Activated CD8-positive, alpha-beta T cell treated with anti-CD3 and anti-CD28 coated beads for 36 hours (primary cell): ENCODE measurements around the gene ADCY10. TPM values are rescaled to one million over a fixed set of nuclear protein-coding genes. Genes with fewer than 3 reads are reported as not detected.

Experiments used
- ATAC-seq: fragments of 200-7000 bp; cut with Tn5 transposase; one replicate; pipeline ENCODE4 v1.10.0; 2021; ENCODE audit warnings: mild to moderate bottlenecking, moderate library complexity
- CTCF ChIA-PET: fragments of 350-600 bp; sonication (Branson Sonifier 250); formaldehyde crosslinking; loops from one replicate; lab custom pipeline; 2021; ENCODE audit warnings: antibody characterized with exemption; lab: Charles Lee
- POLR2A ChIA-PET: fragments of 350-600 bp; sonication (Branson Sonifier 250); formaldehyde crosslinking; loops from one replicate; lab custom pipeline; 2021; ENCODE audit warnings: antibody characterized with exemption; lab: Charles Lee
- DNase-seq: peaks from one replicate; pipeline ENCODE4 v3.0.0-alpha.2; 2020
- H3K27ac Mint-ChIP-seq: one replicate; pipeline ENCODE4 v1.8.0; 2021; ENCODE audit warnings: mild to moderate bottlenecking, mixed read lengths
- H3K27me3 Mint-ChIP-seq: one replicate; pipeline ENCODE4 v1.8.0; 2021; ENCODE audit warnings: mixed read lengths
- H3K36me3 Mint-ChIP-seq: one replicate; pipeline ENCODE4 v1.8.0; 2021; ENCODE audit warnings: low read depth, mixed read lengths
- H3K4me1 Mint-ChIP-seq: one replicate; pipeline ENCODE4 v1.8.0; 2021; ENCODE audit warnings: low read depth, mixed read lengths
- H3K4me3 Mint-ChIP-seq: one replicate; pipeline ENCODE4 v1.8.0; 2021; ENCODE audit warnings: mild to moderate bottlenecking, moderate library complexity, mixed read lengths
- H3K9me3 Mint-ChIP-seq: one replicate; pipeline ENCODE4 v1.8.0; 2021; ENCODE audit warnings: mixed read lengths
- CTCF ChIP-seq: fragments of 200-600 bp; IDR thresholded peaks from one replicate; pipeline ENCODE4 v1.8.0; 2022; ENCODE audit warnings: antibody characterized with exemption, mild to moderate bottlenecking
- intact Hi-C: fragments of 100-400 bp; cut with micrococcal nuclease; formaldehyde crosslinking; loops from one replicate; pipeline ENCODE4 v1.10.0; 2022
- total RNA-seq, 2 experiments: library from RNA; stranded (reverse); gene quantifications; one replicate each; pipeline ENCODE4 v1.2.3, GENCODE V29; 2021

ADCY10 gene
- total RNA-seq, 2 experiments from 2014 or later, result 0.05 TPM; not detected in 1

DNA sequence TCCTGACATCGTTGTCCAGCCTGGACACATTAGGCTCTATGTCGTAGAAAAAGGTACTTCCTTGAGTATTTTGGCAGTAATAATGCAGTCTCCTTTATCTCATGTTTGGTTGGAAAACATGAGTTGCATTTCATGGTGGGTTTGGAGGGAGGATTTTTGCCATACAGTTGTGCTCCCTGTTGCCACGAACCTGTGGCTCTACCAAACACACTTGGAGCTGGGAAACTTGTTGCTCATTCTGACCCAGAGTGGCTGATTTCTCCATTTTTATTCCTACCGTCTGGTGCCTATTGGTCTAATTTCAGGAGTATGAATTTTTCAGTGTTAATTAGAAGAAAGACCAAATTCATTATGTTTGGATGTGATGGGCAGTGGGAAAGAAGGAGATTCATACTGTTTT, 141.5 kb downstream of the ADCY10 start:
- ATAC-seq (no peak), DNase-seq (no peak)
- intact Hi-C loops, result no loop called here
- no peak overlapping the region for H3K4me3 Mint-ChIP-seq
- ChIA-PET POLR2A (interaction anchor here (0.6 kb wide), 1 partner anchor 77 kb away, joined by 3 read pairs; no protein-coding TSS in a partner anchor), CTCF (no interaction called here)
- no peak for TF ChIP-seq CTCF
- H3K9me3 Mint-ChIP-seq, result no peaks in the 10 kb centered on the region
- no peaks in the 10 kb centered on the region for H3K27me3 Mint-ChIP-seq
- H3K27ac Mint-ChIP-seq, result no peak overlapping the region
- H3K36me3 Mint-ChIP-seq, result peaks cover 43% of the 10 kb centered on the region
- H3K4me1 Mint-ChIP-seq, result peaks cover 25% of the 10 kb centered on the region

GRCh38 chr1:167770127-167770526, 143.8 kb downstream of the ADCY10 start:
- peaks cover 41% of the 10 kb centered on the region for H3K36me3 Mint-ChIP-seq

DNA sequence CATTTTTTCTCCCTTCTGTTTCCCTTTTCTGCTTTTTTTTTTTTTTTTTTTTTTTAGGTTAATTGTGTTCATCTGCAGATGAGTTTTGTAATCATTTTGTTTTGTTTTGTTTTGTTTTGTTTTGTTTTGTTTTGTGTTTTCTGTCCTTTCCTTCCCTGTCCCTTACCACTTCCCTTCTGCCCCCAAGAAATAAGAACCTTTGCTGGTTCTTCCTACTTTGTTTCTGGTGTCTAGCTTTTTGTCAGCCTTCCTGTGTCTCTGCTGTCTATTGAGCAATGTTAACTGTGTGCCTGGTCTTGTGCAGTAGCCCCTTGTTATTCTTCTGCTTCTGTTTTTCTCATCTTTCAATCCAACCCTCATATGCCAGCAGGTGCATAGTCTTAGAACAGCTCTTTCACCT, 146.2 kb downstream of the ADCY10 start:
- CTCF ChIA-PET, result interaction anchor here (1.4 kb wide), 1 partner anchor 22 kb away, joined by 4 read pairs; no protein-coding TSS in a partner anchor
- intact Hi-C loops, result no loop called here
- TF ChIP-seq CTCF, result no peak
- no peaks in the 10 kb centered on the region for H3K4me1 Mint-ChIP-seq
- H3K27me3 Mint-ChIP-seq, result no peaks in the 10 kb centered on the region
- POLR2A ChIA-PET, result interaction anchor here (1.1 kb wide), 1 partner anchor 16 kb away, joined by 4 read pairs; no protein-coding TSS in a partner anchor
- no peak for DNase-seq
- H3K27ac Mint-ChIP-seq, result no peak overlapping the region
- peaks cover 32% of the 10 kb centered on the region for H3K36me3 Mint-ChIP-seq
- no peak for ATAC-seq
- no peak overlapping the region for H3K4me3 Mint-ChIP-seq
- H3K9me3 Mint-ChIP-seq, result no peaks in the 10 kb centered on the region

More at GRCh38 chr1:167770127-167770526, 143.8 kb downstream of the ADCY10 start:
- CTCF ChIA-PET, result interaction anchor here (1.1 kb wide), 1 partner anchor 16 kb away, joined by 3 read pairs; no protein-coding TSS in a partner anchor
- Mint-ChIP-seq H3K4me3 (no peak overlapping the region), H3K27me3 (no peaks in the 10 kb centered on the region), H3K27ac (no peak overlapping the region), H3K4me1 (peaks cover 5% of the 10 kb centered on the region), H3K9me3 (no peaks in the 10 kb centered on the region)
- intact Hi-C loops, result no loop called here
- POLR2A ChIA-PET, result no interaction called here
- ATAC-seq, result no peak
- no peak for TF ChIP-seq CTCF
- DNase-seq, result no peak

- TF ChIP-seq CTCF, result no peak
- DNase-seq (no peak), ATAC-seq (no peak)
- CTCF ChIA-PET, result interaction anchor here (1.1 to 1.6 kb wide), 2 partner anchors 37 to 316 kb away, joined by 3 to 5 read pairs; no protein-coding TSS in a partner anchor
- Mint-ChIP-seq H3K27ac (no peak overlapping the region), H3K9me3 (no peaks in the 10 kb centered on the region), H3K36me3 (peaks cover 24% of the 10 kb centered on the region), H3K4me1 (peaks cover 12% of the 10 kb centered on the region), H3K27me3 (no peaks in the 10 kb centered on the region), H3K4me3 (no peak overlapping the region)
- POLR2A ChIA-PET, result no interaction called here
- intact Hi-C loops, result no loop called here
Measured at GRCh38 chr1:167766538-167766937, 147.4 kb downstream of the ADCY10 start.

DNA sequence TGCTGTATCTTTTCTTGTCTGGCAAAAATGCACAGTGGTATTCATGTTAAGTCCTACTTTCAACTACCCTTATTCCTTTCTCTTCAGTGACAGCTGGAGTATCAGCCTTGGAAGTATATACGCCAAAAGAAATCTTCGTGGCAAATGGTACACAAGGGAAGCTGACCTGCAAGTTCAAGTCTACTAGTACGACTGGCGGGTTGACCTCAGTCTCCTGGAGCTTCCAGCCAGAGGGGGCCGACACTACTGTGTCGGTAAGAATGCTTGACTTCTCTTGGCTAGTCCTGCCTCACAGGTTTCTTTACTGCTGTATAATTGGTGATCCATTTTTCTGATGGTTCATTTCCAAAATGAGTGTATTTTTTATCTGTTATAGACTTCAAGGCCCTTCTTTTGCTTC, 148.4 kb downstream of the ADCY10 start:
- no peak overlapping the region for H3K4me3 Mint-ChIP-seq
- no peak for TF ChIP-seq CTCF
- CTCF ChIA-PET, result interaction anchor here (1.6 kb wide), 1 partner anchor 317 kb away, joined by 5 read pairs; no protein-coding TSS in a partner anchor

More for the DNA sequence above, 148.4 kb downstream of the ADCY10 start:
- POLR2A ChIA-PET, result no interaction called here
- ATAC-seq, result no peak
- intact Hi-C loops, result no loop called here
- Mint-ChIP-seq H3K36me3 (peaks cover 19% of the 10 kb centered on the region), H3K9me3 (no peaks in the 10 kb centered on the region), H3K27ac (no peak overlapping the region), H3K27me3 (no peaks in the 10 kb centered on the region), H3K4me1 (peaks cover 20% of the 10 kb centered on the region)
- DNase-seq, result no peak
